Ascending aorta (tissue), 2 donors: Measurements from ENCODE around the gene ANO9. TPM values are rescaled to one million over a fixed set of nuclear protein-coding genes. Genes with fewer than 3 reads are reported as not detected.

Experiments
- DNase-seq, 2 donors: peaks; one replicate each; pipeline ENCODE4 v3.0.0-alpha.2; 2019; ENCODE audit warnings: low spot score in 2 of 2
- H3K27ac ChIP-seq, 2 donors: fragments of 200-600 bp; sonication (generic); one replicate each; pipeline ENCODE4 v1.5.1; 2016 to 2017; ENCODE audit warnings: mild to moderate bottlenecking in 1 of 2
- H3K27me3 ChIP-seq: fragments of 200-600 bp; sonication (generic); one replicate; pipeline ENCODE4 v1.5.1; 2017
- H3K36me3 ChIP-seq, 2 donors: fragments of 200-600 bp; sonication (generic); one replicate each; pipeline ENCODE4 v1.5.1; 2016
- H3K4me1 ChIP-seq, 2 donors: fragments of 200-600 bp; sonication (generic); one replicate each; pipeline ENCODE4 v1.5.1; 2016 to 2017; ENCODE audit warnings: mild to moderate bottlenecking in 1 of 2
- H3K4me3 ChIP-seq, 2 donors: fragments of 200-600 bp; sonication (generic); one replicate each; pipeline ENCODE4 v1.5.1; 2016 to 2017; ENCODE audit warnings: mild to moderate bottlenecking in 1 of 2
- H3K9me3 ChIP-seq, 2 donors: fragments of 200-600 bp; sonication (generic); one replicate each; pipeline ENCODE4 v1.5.1; 2016
- CTCF ChIP-seq, 3 experiments: fragments of 200-600 bp in 2 of 3; fragments of 450-650 bp in 1 of 3; sonication (generic) in 2 of 3; IDR thresholded peaks; one replicate each; pipeline ENCODE4 v1.5.1; 2016 to 2019; ENCODE audit warnings: antibody characterized with exemption in 3 of 3, mild to moderate bottlenecking in 1 of 3, moderate library complexity in 1 of 3
- intact Hi-C: fragments of 100-400 bp; cut with DNase I; formaldehyde crosslinking; loops from one replicate; pipeline ENCODE4 v1.15.1; 2023
- total RNA-seq: library from RNA; depleted of rRNA; stranded (reverse); fragments of >200 nt; gene quantifications from one replicate; pipeline ENCODE4 v1.1.0, GENCODE V29; 2016

The ANO9 gene
- total RNA-seq, 1 donor from 2014 or later: 4.0 TPM

- no peak for DNase-seq
- intact Hi-C loops: no loop called here
Measured at GRCh38 chr11:387193-387793, 54.5 kb downstream of the ANO9 start.

GRCh38 chr11:386483-386882 lies 55.3 kb downstream of the ANO9 start:
- Histone ChIP-seq H3K4me1 (no peaks in the 10 kb centered on the region), H3K27me3 (no peaks in the 10 kb centered on the region), H3K27ac (no peak overlapping the region), H3K9me3 (no peaks in the 10 kb centered on the region), H3K4me3 (no peak overlapping the region), H3K36me3 (no peaks in the 10 kb centered on the region)
- DNase-seq: no peak
- TF ChIP-seq CTCF (IDR thresholded peaks at IDR 0.05): no peak
- intact Hi-C loops: no loop called here

More at GRCh38 chr11:387193-387793, 54.5 kb downstream of the ANO9 start:
- Histone ChIP-seq H3K4me1 (no peaks in the 10 kb centered on the region), H3K27me3 (no peaks in the 10 kb centered on the region), H3K9me3 (no peaks in the 10 kb centered on the region), H3K4me3 (no peak overlapping the region), H3K36me3 (no peaks in the 10 kb centered on the region), H3K27ac (no peak overlapping the region)
- no peak for TF ChIP-seq CTCF (IDR thresholded peaks at IDR 0.05)

- intact Hi-C loops: no loop called here
Measured at GRCh38 chr11:385594-386351, 56.0 kb downstream of the ANO9 start.

GRCh38 chr11:384511-384910 lies 57.3 kb downstream of the ANO9 start:
- H3K27ac ChIP-seq: no peak overlapping the region
- no peak overlapping the region for H3K4me3 ChIP-seq
- no peak for TF ChIP-seq CTCF (IDR thresholded peaks at IDR 0.05)
- no peaks in the 10 kb centered on the region for H3K4me1 ChIP-seq
- DNase-seq: no peak
- no peaks in the 10 kb centered on the region for H3K9me3 ChIP-seq
- no peaks in the 10 kb centered on the region for H3K27me3 ChIP-seq
- intact Hi-C loops: no loop called here
- H3K36me3 ChIP-seq: no peaks in the 10 kb centered on the region

More at GRCh38 chr11:385594-386351, 56.0 kb downstream of the ANO9 start:
- no peaks in the 10 kb centered on the region for H3K9me3 ChIP-seq
- no peak overlapping the region for H3K4me3 ChIP-seq
- TF ChIP-seq CTCF (IDR thresholded peaks at IDR 0.05): no peak
- H3K27me3 ChIP-seq: no peaks in the 10 kb centered on the region
- DNase-seq: no peak
- no peaks in the 10 kb centered on the region for H3K36me3 ChIP-seq
- no peaks in the 10 kb centered on the region for H3K4me1 ChIP-seq
- no peak overlapping the region for H3K27ac ChIP-seq

- Histone ChIP-seq H3K9me3 (no peaks in the 10 kb centered on the region), H3K4me3 (no peak overlapping the region), H3K4me1 (no peaks in the 10 kb centered on the region), H3K27me3 (no peaks in the 10 kb centered on the region), H3K27ac (no peak overlapping the region), H3K36me3 (no peaks in the 10 kb centered on the region)
- TF ChIP-seq CTCF (IDR thresholded peaks at IDR 0.05): no peak
- intact Hi-C loops: no loop called here
- no peak for DNase-seq
Measured at GRCh38 chr11:383431-383830, 58.4 kb downstream of the ANO9 start.
